ENCODE measurements around the gene ITGBL1.
"Not testable (repeated sequence)": the region's sequence is repeated elsewhere in the genome, so short reads cannot be mapped to it uniquely, and the experiment has no call there.

Gene ITGBL1

DNA sequence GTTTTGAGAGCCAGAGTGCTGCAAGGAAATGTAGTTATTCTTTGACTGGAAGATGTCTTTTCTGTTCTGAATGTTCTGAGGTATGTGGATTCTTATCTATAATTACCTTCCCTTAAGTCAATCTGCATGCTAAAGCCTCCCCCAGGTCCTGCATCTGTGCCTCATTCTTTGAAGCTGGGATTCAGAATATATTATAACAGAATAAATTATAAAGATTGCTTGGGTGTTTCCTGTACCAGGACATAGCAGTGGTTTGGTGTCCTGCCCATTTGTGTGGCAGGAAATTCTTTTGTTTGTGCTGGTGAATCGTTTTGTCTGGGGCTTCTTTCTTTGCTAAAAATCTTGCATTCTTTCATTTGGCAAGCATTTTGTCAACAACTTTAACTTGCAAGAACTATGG, 60.2 kb downstream of the ITGBL1 start:
- DNase-seq (ENCODE audit: low read depth in 2 of 2, low spot score in 1 of 2) = no peak

DNA sequence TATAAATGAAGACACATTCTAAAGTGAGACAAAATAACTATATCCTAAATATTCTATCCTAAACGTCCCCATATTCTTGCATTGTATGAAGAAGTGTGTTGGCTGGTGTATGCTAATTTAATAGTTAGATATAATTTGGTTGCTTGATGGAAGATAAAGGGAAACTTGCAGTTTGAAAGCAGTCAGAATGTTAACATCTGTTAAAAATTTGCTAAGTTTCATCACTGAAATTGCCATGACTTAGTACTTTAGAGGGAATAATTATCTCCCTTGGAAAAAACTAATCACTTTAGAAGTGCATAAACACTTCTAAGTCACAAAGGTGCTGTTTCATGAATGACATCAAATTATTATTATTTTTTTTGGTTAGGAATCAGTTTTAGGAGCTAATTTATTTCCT, 61.6 kb downstream of the ITGBL1 start:
- DNase-seq (ENCODE audit: low read depth in 2 of 2, low spot score in 1 of 2) = no peak

DNA sequence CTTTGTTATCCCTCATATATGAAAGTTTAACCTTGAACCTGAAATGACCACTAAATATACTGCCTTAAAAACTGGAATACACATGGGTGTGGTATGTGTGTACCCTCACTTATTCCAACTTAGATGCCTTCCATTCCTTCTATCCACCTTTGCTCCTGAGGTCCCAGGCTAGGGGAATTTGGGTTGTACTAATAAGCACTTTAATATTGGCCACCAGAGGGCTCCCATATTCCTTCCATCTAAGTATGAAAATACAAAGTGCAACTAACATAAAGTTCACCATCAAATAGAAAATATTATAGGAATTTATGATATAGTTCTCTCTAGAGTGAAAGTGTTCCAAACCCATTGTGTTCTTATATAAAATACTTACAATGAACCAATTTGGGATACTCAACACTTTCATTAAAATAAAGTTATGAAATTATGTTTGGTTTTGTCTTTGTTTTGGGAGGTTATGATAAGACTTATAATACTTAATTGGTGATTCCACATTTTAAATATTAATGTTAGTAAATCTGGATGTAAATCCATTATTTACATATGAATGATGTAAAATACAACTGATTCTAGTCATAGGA, 62.3 kb downstream of the ITGBL1 start:
- no peak for DNase-seq (ENCODE audit: low read depth in 2 of 2, low spot score in 1 of 2)

DNA sequence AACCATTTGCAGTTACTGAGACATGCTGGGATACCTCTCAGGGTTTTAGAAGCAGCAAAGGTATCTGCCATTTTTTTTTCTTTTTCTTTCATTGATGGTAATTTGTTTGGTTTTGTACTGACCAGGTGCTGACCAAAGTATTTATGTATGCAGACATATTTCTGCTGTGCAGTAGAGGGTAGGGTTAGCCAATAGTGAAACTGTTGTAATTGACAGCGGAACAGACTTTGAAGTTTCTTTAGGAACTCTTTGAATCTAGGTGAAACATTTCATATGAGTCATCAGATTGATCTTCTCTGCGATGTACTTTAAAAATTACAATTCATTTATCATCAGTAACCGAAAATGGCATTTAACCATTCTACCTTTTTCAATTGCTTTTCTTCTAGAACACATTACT, 63.0 kb downstream of the ITGBL1 start:
- DNase-seq (ENCODE audit: low read depth in 2 of 2, low spot score in 1 of 2) = no peak

DNA sequence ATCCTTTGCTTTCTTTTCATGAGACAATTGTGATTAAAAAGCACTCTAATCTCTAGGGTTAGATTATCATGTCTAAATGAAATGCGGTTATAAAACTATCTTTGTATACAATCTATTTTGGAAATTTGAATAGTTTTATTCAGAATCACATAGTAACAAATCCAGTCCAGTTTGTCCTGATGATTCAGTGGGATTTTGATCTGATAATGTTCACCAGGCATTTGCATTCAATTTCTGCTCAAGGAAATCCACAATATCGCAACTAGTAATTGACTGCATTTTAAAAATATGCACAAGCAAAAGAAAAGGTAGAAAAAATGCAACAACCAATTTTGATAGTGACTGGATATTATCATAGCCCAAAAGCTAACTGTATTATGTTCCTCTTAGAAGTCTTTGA, 63.8 kb downstream of the ITGBL1 start:
- DNase-seq (ENCODE audit: low read depth in 2 of 2, low spot score in 1 of 2) = no peak

DNA sequence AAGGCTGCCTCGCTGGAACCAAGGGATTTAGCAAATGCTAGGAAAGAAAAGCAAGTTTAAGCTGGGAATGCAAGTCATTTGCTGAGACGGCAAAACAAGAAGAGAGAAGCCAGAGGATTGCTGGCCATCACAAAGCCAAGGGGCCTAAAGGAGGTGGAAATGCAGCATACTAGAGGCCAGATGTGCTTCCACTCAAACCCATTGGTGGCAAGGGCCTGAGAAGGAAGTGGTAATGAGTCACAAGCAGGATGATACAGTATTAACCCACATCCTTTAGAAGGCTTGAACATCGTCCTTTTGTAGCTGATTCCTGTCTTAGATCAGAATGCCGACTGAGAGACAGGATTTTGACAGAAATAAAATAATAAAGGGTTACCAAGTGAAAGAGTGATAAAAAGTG, 68.2 kb downstream of the ITGBL1 start:
- no peak for DNase-seq (ENCODE audit: low read depth in 2 of 2, low spot score in 1 of 2)

DNA sequence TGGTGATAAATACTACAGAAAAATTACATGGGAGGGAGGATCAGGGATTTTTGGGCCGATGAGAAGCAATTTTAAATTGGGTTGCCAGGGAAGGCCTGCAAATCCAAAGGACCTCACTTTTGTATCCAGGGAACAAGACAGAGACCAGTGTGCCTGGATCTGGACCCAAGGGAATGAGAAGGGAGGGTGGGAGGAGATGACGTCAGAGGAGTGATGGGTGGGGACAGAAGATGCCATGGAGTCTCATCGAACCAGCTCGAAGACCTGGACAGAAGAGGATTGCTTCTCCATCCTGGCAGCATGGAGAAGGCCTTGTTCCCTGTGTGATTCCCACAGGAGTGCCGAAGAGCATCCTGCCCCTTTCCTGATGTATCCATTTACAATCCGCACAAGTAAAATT, 68.9 kb downstream of the ITGBL1 start:
- no peak for DNase-seq (ENCODE audit: low read depth in 2 of 2, low spot score in 1 of 2)

DNA sequence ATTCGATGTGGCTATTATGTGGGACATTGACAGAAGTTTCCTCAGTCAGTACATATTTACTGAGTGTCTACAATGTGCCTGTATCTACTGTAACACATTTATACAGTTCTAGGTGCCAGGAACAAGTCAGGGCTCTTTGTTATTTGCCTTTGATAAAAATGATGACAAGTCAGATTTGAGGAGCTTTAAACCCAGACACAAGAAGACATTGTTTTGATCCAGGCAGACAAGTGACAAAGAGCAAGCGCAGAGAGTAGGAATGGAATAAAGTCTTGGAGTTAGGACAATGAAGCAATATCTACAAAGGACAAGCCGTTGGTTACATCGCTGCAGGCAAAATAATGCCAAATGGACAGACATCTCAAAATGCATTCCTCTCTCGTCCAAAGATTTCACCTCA, 70.1 kb downstream of the ITGBL1 start:
- DNase-seq (ENCODE audit: low read depth in 2 of 2, low spot score in 1 of 2) = no peak

DNA sequence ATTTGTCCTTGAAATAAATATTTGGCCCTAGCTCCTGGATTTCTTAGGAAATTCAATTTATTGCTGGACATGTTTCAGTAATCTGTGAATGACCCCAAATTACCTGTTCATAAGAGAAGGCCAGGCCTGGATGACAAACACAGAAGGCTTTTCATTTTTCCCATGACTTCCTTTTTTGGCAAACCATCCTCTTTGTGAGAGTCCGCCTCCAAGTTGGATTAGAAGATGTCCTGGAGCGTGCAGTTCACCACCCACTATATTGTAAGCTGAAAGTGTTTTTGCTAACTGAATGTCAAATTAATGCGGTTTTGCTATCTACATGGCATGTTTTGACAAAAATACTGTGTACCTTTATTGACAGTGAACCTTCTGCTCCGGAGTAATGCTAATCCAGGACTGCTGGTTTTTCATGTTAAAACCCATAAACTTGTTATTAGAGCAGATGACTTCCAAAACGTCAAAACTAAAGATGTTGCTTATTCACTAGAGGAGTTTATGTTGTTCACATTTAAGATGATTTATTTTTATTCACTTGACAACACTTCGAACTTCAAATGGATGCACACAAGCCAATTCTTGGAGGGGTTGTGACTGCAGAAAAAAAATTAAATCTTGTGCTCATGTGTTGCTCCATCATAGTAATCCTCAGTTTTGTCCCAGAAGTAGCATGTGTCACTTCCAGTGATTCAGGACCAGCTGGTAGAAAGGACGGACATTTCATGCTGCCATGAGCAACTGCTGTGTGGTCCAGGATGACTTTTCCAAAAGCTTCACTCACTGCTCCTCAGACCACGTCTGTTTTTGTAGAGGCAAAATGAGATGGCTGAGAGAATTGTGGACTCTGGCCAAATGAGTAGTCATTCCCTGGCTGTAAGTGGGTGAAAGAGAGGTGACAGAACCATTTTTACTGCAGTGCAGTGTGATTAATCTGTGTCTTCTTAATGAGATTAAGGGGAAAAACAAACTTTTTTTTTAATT, 71.0 kb downstream of the ITGBL1 start:
- no peak for DNase-seq (ENCODE audit: low read depth in 2 of 2, low spot score in 1 of 2)

DNA sequence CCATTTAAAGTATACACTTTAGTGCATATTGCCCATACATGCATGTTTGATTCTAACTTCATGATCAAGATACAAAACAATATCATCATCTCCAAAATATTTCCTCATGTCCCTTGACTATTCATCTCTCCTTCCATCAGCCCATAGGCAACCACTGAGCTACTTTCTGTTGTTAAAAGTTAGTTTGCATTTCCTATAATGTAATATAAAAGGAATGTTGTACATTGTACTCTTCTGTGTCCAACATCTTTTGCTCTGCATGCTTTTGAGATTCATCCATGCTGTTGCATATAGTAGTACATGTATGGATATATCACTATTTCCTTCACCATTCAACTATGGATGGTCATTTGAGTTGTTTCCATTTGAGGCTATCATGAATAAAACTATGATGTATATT, 74.7 kb downstream of the ITGBL1 start:
- DNase-seq (ENCODE audit: low read depth in 2 of 2, low spot score in 1 of 2) = no peak

DNA sequence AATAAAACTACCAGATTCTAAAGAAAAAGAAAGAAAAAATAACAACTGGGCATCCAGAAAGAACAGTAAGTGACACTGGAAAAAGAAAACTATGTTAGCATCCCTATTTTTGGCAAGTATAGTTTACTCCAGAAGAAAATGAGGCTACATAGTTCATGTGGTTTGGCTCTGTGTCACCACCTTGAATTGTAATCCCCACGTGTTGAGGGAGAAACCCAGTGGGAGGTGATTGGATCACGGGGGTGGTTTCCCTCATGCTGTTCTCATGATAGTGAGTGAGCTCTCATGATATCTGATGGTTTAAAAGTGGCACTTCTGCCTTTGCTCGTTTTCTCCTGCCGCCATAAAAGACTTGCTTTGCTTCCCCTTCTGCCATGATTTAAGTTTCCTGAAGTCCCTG, 76.9 kb downstream of the ITGBL1 start:
- no peak for DNase-seq (ENCODE audit: low read depth in 2 of 2, low spot score in 1 of 2)

DNA sequence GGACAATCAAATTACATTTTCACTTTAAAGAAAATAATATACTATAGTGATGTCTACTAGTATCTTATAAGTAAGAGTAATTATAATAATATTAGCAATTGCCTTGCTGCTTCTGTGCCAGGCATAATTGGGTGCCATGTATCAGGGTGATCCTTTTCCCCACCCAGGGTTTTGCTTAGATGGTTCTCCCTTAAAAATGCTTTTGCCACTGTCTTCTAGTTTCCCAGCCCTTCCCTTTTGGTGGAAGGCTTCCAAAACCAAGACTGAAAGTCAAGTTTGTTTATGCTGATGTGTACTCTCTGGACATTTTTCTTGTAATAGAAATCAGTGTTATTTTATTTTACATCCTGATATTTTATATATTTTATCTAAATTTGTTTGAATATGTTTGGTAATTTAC, 77.8 kb downstream of the ITGBL1 start:
- DNase-seq (ENCODE audit: low read depth in 2 of 2, low spot score in 1 of 2) = no peak

DNA sequence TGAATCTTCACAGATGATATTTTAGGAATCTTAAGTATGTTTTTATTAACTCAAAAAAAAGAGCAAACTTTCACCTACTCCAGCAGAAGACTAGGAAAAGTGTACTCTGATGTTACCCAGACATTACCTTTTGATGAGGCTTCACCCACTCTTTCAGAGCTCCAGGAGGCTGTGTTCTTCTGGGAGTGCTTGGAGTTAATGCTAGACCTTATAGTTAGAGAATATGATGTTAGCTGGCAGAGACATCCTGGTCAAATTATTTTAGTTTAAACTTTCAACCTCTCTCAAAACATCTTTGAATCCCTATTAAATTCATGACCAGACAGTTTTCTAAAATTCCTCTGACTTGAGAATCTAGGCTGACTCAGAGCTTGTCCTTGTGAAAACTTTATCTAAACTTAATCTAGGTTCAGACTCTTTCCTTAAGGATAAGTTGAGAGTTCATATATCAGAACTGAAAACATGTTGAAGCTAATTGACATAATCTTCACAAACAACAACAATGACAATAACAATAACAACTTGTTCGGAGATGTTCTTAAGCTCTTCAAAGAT, 82.8 kb downstream of the ITGBL1 start:
- DNase-seq (ENCODE audit: low read depth in 2 of 2, low spot score in 1 of 2) = no peak

DNA sequence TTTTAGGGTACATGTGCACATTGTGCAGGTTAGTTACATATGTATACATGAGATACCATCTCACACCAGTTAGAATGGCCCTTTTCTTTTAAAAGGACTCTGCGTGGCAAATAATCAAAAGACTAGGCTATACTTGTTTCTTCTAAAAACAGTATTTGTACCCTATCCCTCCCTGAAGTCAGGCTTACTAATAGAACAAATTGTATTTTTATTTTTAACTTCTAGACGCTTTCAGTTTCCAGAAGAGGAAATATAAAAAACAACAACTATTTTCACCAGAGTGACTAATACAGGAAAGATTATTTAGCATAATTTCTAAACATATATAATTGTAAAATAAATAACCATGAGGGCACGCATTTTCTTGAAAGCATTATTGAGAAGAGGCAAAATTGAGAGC, 83.6 kb downstream of the ITGBL1 start:
- no peak for DNase-seq (ENCODE audit: low read depth in 2 of 2, low spot score in 1 of 2)

DNA sequence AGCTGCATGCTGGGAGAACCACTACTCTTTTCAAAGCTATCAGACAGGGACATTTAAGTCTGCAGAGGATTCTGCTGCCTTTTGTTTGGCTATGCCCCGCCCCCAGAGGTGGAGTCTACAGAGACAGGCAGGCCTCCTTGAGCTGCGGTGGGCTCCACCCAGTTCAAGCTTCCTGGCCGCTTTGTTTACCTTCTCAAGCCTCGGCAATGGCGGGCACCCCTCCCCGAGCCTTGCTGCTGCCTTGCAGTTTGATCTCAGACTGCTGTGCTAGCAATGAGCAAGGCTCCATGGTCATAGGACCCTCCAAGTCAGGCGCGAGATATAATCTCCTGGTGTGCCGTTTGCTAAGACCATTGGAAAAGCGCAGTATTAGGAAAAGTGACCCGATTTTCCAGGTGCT, 92.1 kb downstream of the ITGBL1 start:
- not testable (repeated sequence) for DNase-seq (ENCODE audit: low read depth in 2 of 2, low spot score in 1 of 2)

DNA sequence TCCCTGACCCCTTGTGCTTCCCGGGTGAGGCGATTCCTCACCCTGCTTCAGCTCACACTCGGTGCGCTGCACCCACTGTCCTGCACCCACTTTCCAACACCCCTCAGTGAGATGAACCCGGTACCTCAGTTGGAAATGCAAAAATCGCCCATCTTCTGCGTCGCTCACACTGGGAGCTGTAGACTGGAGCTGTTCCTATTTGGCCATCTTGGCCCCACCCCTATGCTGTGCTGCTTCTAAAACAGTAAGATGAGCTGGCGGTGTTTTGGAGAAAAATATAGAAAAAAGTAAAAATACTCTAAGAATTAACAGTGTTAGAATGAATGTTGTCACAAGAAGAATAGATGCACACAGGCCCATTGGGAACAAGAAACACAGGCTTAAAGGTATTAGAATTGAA, 92.5 kb downstream of the ITGBL1 start:
- DNase-seq (ENCODE audit: low read depth in 2 of 2, low spot score in 1 of 2) = no peak

DNA sequence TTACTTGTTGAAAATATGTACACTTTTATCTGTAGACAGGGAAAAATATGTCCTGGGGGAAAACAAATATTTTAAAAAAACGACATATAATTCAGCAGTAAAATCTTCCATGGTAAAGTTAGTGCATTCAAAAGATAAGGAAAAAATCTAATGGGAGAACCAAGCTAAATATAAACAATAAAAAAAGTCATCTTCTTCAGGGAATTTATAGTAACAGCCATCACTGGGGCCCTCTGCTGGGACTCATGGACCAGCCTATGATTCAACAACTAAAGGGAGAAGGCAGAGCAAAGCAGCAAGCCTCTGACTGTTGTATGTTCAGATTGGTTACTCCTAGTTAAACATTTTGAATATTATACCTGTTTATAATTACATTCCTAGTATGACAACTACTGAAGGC, 93.0 kb downstream of the ITGBL1 start:
- no peak for DNase-seq (ENCODE audit: low read depth in 2 of 2, low spot score in 1 of 2)

DNA sequence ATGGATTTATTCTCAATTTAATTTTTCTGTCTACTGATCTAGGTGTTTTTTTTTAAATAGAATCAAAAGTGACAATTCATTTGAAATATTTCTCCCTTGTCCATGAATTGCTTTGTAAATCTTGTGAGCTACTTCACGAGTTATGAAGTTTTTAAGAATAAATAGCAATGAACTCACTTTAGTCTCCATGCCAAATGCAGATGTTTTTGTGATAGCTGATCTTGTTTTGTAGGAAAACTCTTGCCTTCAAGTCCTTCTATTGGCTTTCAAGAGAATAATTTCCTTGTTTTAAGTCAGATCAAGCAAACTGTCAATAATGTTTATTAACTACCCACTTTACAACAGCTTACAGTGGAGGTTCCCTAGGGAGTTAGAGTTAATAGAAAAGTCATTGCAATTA, 99.8 kb downstream of the ITGBL1 start:
- no peak for DNase-seq (ENCODE audit: low read depth in 2 of 2, low spot score in 1 of 2)

DNA sequence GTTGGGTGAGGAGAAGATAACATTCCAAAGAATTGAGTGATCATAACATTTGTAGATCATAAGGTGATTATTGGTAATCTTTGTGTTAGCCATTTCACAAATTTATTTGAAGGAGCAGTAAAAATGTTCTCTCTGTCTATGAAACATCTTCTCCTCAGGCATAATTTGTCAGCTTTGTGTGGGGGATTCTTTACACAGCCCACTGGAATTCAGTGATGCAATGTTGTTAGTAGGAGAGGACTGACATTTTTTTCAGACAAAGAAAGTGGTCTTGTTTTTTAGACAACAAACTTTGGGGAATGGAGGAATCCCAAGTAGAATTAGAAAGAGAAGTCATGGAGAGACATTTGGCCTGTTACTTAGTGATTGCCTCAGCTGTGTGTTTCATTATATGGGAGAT, 100.3 kb downstream of the ITGBL1 start:
- no peak for DNase-seq (ENCODE audit: low read depth in 2 of 2, low spot score in 1 of 2)

DNA sequence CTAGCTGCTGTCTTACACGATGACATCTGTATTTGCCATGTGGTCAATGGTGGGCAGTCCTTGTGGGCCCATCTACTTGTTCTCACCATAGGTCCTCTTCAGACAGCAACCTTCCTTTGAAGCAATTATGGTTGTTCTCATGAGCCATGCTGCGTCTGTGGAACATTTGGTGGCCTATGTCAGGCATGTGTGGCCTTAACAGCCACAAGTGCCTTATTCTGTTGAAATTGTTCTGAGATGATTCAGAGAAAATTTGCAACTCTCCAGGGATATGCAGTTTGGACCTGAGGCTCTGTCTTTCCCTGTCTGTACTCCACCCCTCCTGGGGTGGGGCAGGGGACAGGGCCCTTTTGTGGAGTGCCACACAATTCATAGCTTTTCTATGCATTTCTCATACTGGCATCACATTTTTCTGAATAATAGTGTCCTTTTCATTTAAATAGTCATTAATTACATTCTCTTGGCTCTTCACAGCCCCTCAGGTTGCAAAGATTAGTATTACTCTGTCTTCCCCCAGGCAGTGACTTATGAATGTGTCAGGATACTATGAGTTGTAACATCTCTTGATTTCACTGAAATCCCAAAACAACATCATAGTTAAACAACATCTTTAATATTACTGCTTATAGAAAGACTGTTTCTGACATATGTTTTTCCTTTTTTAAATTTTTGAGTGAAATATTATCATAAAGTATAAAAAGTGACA, 102.1 kb downstream of the ITGBL1 start:
- DNase-seq (ENCODE audit: low read depth in 2 of 2, low spot score in 1 of 2) = no peak

DNA sequence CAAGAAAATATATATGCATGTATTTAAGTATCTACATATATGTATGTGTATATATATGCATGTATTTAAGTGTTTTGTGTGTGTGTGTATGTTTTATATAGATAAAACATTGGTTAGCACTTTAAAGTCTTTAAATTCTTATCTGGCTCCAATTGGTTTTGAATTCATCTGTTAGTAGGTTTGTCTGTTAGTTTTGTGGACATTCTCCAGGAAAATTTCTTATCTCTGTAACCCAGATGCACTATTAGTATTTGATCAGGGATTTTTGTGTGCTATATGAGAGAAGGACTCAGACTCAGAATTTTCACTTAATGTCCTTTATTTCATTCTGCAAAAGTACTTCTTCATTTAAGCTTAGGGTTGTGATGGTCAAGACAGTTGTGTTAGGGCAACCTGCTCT, 103.1 kb downstream of the ITGBL1 start:
- DNase-seq (ENCODE audit: low read depth in 2 of 2, low spot score in 1 of 2) = no peak

DNA sequence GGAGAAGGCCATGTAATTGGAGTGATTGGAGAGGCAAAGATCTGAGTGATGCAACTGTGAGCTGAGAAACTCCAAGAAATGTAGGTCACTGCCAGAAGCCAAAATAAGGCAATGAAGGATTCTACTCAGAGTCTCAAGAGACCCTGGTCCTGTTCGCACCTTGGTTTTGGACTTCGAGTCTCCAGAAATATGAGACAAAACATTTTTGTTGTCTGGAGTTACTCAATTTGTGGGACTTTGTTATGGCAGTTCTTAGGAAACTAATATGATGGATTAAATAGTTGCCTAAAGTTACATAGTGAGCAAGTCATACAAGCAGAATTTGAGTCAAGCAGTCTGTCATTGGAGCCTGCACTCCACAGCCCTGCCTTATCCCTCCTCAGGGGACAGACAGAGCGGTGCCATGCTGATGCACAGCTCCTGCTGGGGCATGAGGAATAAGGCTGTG, 104.2 kb downstream of the ITGBL1 start:
- no peak for DNase-seq (ENCODE audit: low read depth in 2 of 2, low spot score in 1 of 2)

Data from stimulated activated CD8-positive, alpha-beta memory T cell treated with anti-CD3 and anti-CD28 coated beads, Interleukin-4, amount 100 ng/mL, for 4 hours (primary cell).